ENCODE data around the gene CCDC15.
"Not testable (repeated sequence)": the region's sequence is repeated elsewhere in the genome, so short reads cannot be mapped to it uniquely, and the experiment has no call there.

CCDC15 gene

GRCh38 chr11:124955035-124955434, 1.0 kb downstream of the CCDC15 start:
- peaks cover 46% of the 10 kb centered on the region for H3K79me2 ChIP-seq (ENCODE audit: insufficient read depth, low read length)
- H3K4me1 ChIP-seq (ENCODE audit: insufficient read depth, low read length, poor library complexity, severe bottlenecking) = peaks cover 77% of the 10 kb centered on the region
- H3K9me3 ChIP-seq (ENCODE audit: insufficient read depth, low read depth, low read length) = no peaks in the 10 kb centered on the region
- H3K9me2 ChIP-seq (replicated peaks; ENCODE audit: low read depth, low read length) = no peaks in the 10 kb centered on the region
- TF ChIP-seq CTCF (conservative IDR thresholded peaks at IDR 0.05; ENCODE audit: low read length) (no peak), EZH2phosphoT487 (IDR thresholded peaks at IDR 0.05; ENCODE audit: borderline replicate concordance) (no peak)
- peaks cover 14% of the 10 kb centered on the region for H3F3A ChIP-seq (ENCODE audit: low read depth)
- H3K4me2 ChIP-seq (ENCODE audit: low read depth, low read length, poor library complexity, severe bottlenecking) = peak overlapping the region; percentile 85
- H3K9ac ChIP-seq (ENCODE audit: low read depth, low read length, poor library complexity, severe bottlenecking) = peak overlapping the region; percentile 98
- H2AFZ ChIP-seq (ENCODE audit: low read length) = no peak overlapping the region
- H3K36me3 ChIP-seq (ENCODE audit: insufficient read depth, low read length) = no peaks in the 10 kb centered on the region
- no peaks in the 10 kb centered on the region for H3K27me3 ChIP-seq (ENCODE audit: insufficient read depth, low read length, poor library complexity, severe bottlenecking)
- peaks cover 7% of the 10 kb centered on the region for H4K20me1 ChIP-seq (ENCODE audit: insufficient read depth, low read length, poor library complexity, severe bottlenecking)
- H3K4me3 ChIP-seq (ENCODE audit: low read length, poor library complexity, severe bottlenecking) = peak overlapping the region; percentile 98

- H3K79me2 ChIP-seq (ENCODE audit: insufficient read depth, low read length) = 0 out of 2 replicates have a peak, but pooled peaks cover 10% of the 10 kb centered on the region
- no peaks in the 10 kb centered on the region for H3K36me3 ChIP-seq (ENCODE audit: insufficient read depth, low read length)
- no peaks in the 10 kb centered on the region for H3K27me3 ChIP-seq (ENCODE audit: insufficient read depth, low read length, poor library complexity, severe bottlenecking)
- H3K9me3 ChIP-seq (ENCODE audit: insufficient read depth, low read depth, low read length) = no peaks in the 10 kb centered on the region
- H3K4me3 ChIP-seq (ENCODE audit: low read length, poor library complexity, severe bottlenecking) = no peak overlapping the region
- TF ChIP-seq EZH2phosphoT487 (IDR thresholded peaks at IDR 0.05; ENCODE audit: borderline replicate concordance) (no peak), CTCF (conservative IDR thresholded peaks at IDR 0.05; ENCODE audit: low read length) (peak; percentile 86)
- no peaks in the 10 kb centered on the region for H3F3A ChIP-seq (ENCODE audit: low read depth)
- H3K9ac ChIP-seq (ENCODE audit: low read depth, low read length, poor library complexity, severe bottlenecking) = no peak overlapping the region
- no peak overlapping the region for H2AFZ ChIP-seq (ENCODE audit: low read length)
- H4K20me1 ChIP-seq (ENCODE audit: insufficient read depth, low read length, poor library complexity, severe bottlenecking) = no peaks in the 10 kb centered on the region
- H3K9me2 ChIP-seq (replicated peaks; ENCODE audit: low read depth, low read length) = no peaks in the 10 kb centered on the region
- H3K4me1 ChIP-seq (ENCODE audit: insufficient read depth, low read length, poor library complexity, severe bottlenecking) = peaks cover 19% of the 10 kb centered on the region
- H3K4me2 ChIP-seq (ENCODE audit: low read depth, low read length, poor library complexity, severe bottlenecking) = no peak overlapping the region
Measured at GRCh38 chr11:124961972-124962609, 8.1 kb downstream of the CCDC15 start.

- H3K9me2 ChIP-seq (replicated peaks; ENCODE audit: low read depth, low read length); H3K4me3 ChIP-seq (ENCODE audit: low read length, poor library complexity, severe bottlenecking): not testable (repeated sequence)
Measured at GRCh38 chr11:124968197-124968596, 14.2 kb downstream of the CCDC15 start.

GRCh38 chr11:124970925-124971324, 16.9 kb downstream of the CCDC15 start:
- Histone ChIP-seq H3K4me3 (ENCODE audit: low read length, poor library complexity, severe bottlenecking) (no peak overlapping the region), H3K9me2 (replicated peaks; ENCODE audit: low read depth, low read length) (no peaks in the 10 kb centered on the region), H2AFZ (ENCODE audit: low read length) (no peak overlapping the region), H3F3A (ENCODE audit: low read depth) (no peaks in the 10 kb centered on the region), H3K9me3 (ENCODE audit: insufficient read depth, low read depth, low read length) (no peaks in the 10 kb centered on the region), H3K4me2 (ENCODE audit: low read depth, low read length, poor library complexity, severe bottlenecking) (no peak overlapping the region), H3K79me2 (ENCODE audit: insufficient read depth, low read length) (no peaks in the 10 kb centered on the region), H4K20me1 (ENCODE audit: insufficient read depth, low read length, poor library complexity, severe bottlenecking) (no peaks in the 10 kb centered on the region), H3K4me1 (ENCODE audit: insufficient read depth, low read length, poor library complexity, severe bottlenecking) (no peaks in the 10 kb centered on the region), H3K9ac (ENCODE audit: low read depth, low read length, poor library complexity, severe bottlenecking) (no peak overlapping the region), H3K27me3 (ENCODE audit: insufficient read depth, low read length, poor library complexity, severe bottlenecking) (no peaks in the 10 kb centered on the region), H3K36me3 (ENCODE audit: insufficient read depth, low read length) (peaks cover 22% of the 10 kb centered on the region; the same call in 1 of the 2 replicates)
- TF ChIP-seq CTCF (conservative IDR thresholded peaks at IDR 0.05; ENCODE audit: low read length) (no peak; the same call in 1 of the 2 replicates), EZH2phosphoT487 (IDR thresholded peaks at IDR 0.05; ENCODE audit: borderline replicate concordance) (no peak)

More at GRCh38 chr11:124968197-124968596, 14.2 kb downstream of the CCDC15 start:
- H3K27me3 ChIP-seq (ENCODE audit: insufficient read depth, low read length, poor library complexity, severe bottlenecking); H4K20me1 ChIP-seq (ENCODE audit: insufficient read depth, low read length, poor library complexity, severe bottlenecking); H3K79me2 ChIP-seq (ENCODE audit: insufficient read depth, low read length); H3K9me3 ChIP-seq (ENCODE audit: insufficient read depth, low read depth, low read length); H2AFZ ChIP-seq (ENCODE audit: low read length); H3K4me2 ChIP-seq (ENCODE audit: low read depth, low read length, poor library complexity, severe bottlenecking); H3F3A ChIP-seq (ENCODE audit: low read depth); H3K4me1 ChIP-seq (ENCODE audit: insufficient read depth, low read length, poor library complexity, severe bottlenecking); H3K9ac ChIP-seq (ENCODE audit: low read depth, low read length, poor library complexity, severe bottlenecking): not testable (repeated sequence)
- H3K36me3 ChIP-seq (ENCODE audit: insufficient read depth, low read length) = peaks cover 22% of the 10 kb centered on the region; the same call in 1 of the 2 replicates

All from Loucy (cell line).